COLO668 (cell line): ENCODE measurements around the gene PTK6.
A peak's percentile ranks its signal among the peaks of the same experiment; 100 is the strongest.
"Not testable (repeated sequence)": the region's sequence is repeated elsewhere in the genome, so short reads cannot be mapped to it uniquely, and the experiment has no call there.

ENCODE experiments used
- DNase-seq: peaks from one replicate; lab custom pipeline; 2025; ENCODE audit not compliant: unreplicated experiment; lab: John Stamatoyannopoulos, UW

PTK6 gene

GRCh38 chr20:63536997-63537524, at the start of gene PTK6:
TSS of gene PTK6 (minus strand) at chr20:63537376. CDS start at chr20:63537314, 62 bp downstream.
- DNase-seq = peak; percentile 54

- no peak for DNase-seq
Measured at GRCh38 chr20:63586797-63587196, 49.6 kb upstream of the PTK6 start.

GRCh38 chr20:63585616-63586565, 48.7 kb upstream of the PTK6 start:
- no peak for DNase-seq

- peak; percentile 40 for DNase-seq
Measured at GRCh38 chr20:63582382-63583063, 45.3 kb upstream of the PTK6 start.

GRCh38 chr20:63580796-63581461, 43.8 kb upstream of the PTK6 start:
- DNase-seq = peak; percentile 68

GRCh38 chr20:63579017-63579694, 42.0 kb upstream of the PTK6 start:
- DNase-seq = no peak

GRCh38 chr20:63578224-63579016, 41.2 kb upstream of the PTK6 start:
- DNase-seq = peak; percentile 20

- DNase-seq = peak; percentile 10
Measured at GRCh38 chr20:63577317-63577894, 40.2 kb upstream of the PTK6 start.

- DNase-seq = no peak
Measured at GRCh38 chr20:63576311-63576710, 39.1 kb upstream of the PTK6 start.

GRCh38 chr20:63574829-63575743, 37.9 kb upstream of the PTK6 start:
- DNase-seq = no peak

- DNase-seq = peak; percentile 77
Measured at GRCh38 chr20:63574156-63574828, 37.1 kb upstream of the PTK6 start, which contains the start of gene HELZ2. TSS of gene HELZ2 (minus strand) at chr20:63574239. CDS start at chr20:63572385, 1,854 bp downstream.

GRCh38 chr20:63573647-63574131, 36.5 kb upstream of the PTK6 start:
- DNase-seq = no peak

GRCh38 chr20:63572788-63573646, 35.8 kb upstream of the PTK6 start:
- DNase-seq = peak; percentile 22

GRCh38 chr20:63572071-63572787, 35.1 kb upstream of the PTK6 start:
- no peak for DNase-seq

- not testable (repeated sequence) for DNase-seq
Measured at GRCh38 chr20:63571087-63571478, 33.9 kb upstream of the PTK6 start.
